SU-DHL-6 (cell line): Measurements from ENCODE around the gene SPDYE2B.
"Not testable (repeated sequence)": the region's sequence is repeated elsewhere in the genome, so short reads cannot be mapped to it uniquely, and the experiment has no call there.

Source experiments
- H2AFZ ChIP-seq: fragments of 200-600 bp; sonication (generic); 2 replicates; pipeline ENCODE4 v1.6.1; 2014; ENCODE audit warnings: low read depth, mild to moderate bottlenecking, moderate library complexity, mixed read lengths, antibody characterized with exemption, low read length; ENCODE audit not compliant: severe bottlenecking
- H3F3A ChIP-seq: fragments of 200-600 bp; shearing (Covaris generic); 2 replicates; pipeline ENCODE4 v1.6.0; 2016; ENCODE audit warnings: antibody characterized with exemption, mild to moderate bottlenecking; ENCODE audit not compliant: insufficient read depth
- H3K27ac ChIP-seq: fragments of 200-600 bp; sonication (generic); 2 replicates; pipeline ENCODE4 v1.5.1; 2016; ENCODE audit warnings: low read depth, mild to moderate bottlenecking, low read length, moderate library complexity, mixed read lengths
- H3K27me3 ChIP-seq: fragments of 200-600 bp; sonication (generic), shearing (Covaris generic); 2 replicates; pipeline ENCODE4 v1.6.0; 2014; ENCODE audit warnings: mild to moderate bottlenecking, low read length
- H3K36me3 ChIP-seq: fragments of 200-600 bp; sonication (generic); 2 replicates; pipeline ENCODE4 v1.6.1; 2014; ENCODE audit warnings: mild to moderate bottlenecking, low read length, mixed read lengths
- H3K4me2 ChIP-seq: fragments of 300-600, 200-600 bp; shearing (Covaris generic), sonication (generic); 2 replicates; pipeline ENCODE4 v1.6.0; 2014; ENCODE audit warnings: low read length, low read depth, mild to moderate bottlenecking; ENCODE audit not compliant: poor library complexity, severe bottlenecking
- H3K4me3 ChIP-seq: fragments of 200-600 bp; sonication (generic); 2 replicates; pipeline ENCODE4 v1.5.1; 2014; ENCODE audit warnings: antibody characterized with exemption, low read length, mild to moderate bottlenecking, mixed read lengths; ENCODE audit not compliant: insufficient read depth, poor library complexity, severe bottlenecking
- H3K79me2 ChIP-seq: fragments of 200-600 bp; sonication (generic); 2 replicates; pipeline ENCODE4 v1.6.1; 2014; ENCODE audit warnings: mild to moderate bottlenecking, low read length, moderate library complexity; ENCODE audit not compliant: insufficient read depth
- H3K9ac ChIP-seq: fragments of 200-600 bp; sonication (generic); 2 replicates; pipeline ENCODE4 v1.7.0; 2014; ENCODE audit warnings: mild to moderate bottlenecking, low read length
- H3K9me2 ChIP-seq: fragments of 200-600 bp; sonication (generic); replicated peaks from 2 replicates; pipeline ENCODE4 v1.6.1; 2014; ENCODE audit warnings: low read length; ENCODE audit not compliant: insufficient read depth
- H3K9me3 ChIP-seq: fragments of 200-600 bp; sonication (generic); 2 replicates; pipeline ENCODE4 v1.6.1; 2014; ENCODE audit warnings: low read length, mixed read lengths; ENCODE audit not compliant: insufficient read depth
- H4K20me1 ChIP-seq: fragments of 200-600 bp; sonication (generic); 2 replicates; pipeline ENCODE4 v1.6.1; 2014; ENCODE audit warnings: low read depth, mild to moderate bottlenecking, antibody characterized with exemption, low read length, moderate library complexity, mixed read lengths

SPDYE2B gene

GRCh38 chr7:102647813-102648212 lies 2.3 kb upstream of the SPDYE2B start:
- H3K79me2 ChIP-seq, H3K4me3 ChIP-seq, H3K4me2 ChIP-seq, H3K27ac ChIP-seq, H3K9me3 ChIP-seq, H3K9ac ChIP-seq, H3K36me3 ChIP-seq, H3K27me3 ChIP-seq, H3F3A ChIP-seq, H3K9me2 ChIP-seq, H4K20me1 ChIP-seq, H2AFZ ChIP-seq: not testable (repeated sequence)

- not testable (repeated sequence) for H3K4me3 ChIP-seq, H3K9ac ChIP-seq, H3F3A ChIP-seq, H3K4me2 ChIP-seq, H3K79me2 ChIP-seq, H2AFZ ChIP-seq, H3K27me3 ChIP-seq, H3K36me3 ChIP-seq, H3K27ac ChIP-seq, H3K9me3 ChIP-seq, H4K20me1 ChIP-seq, H3K9me2 ChIP-seq
Observed at GRCh38 chr7:102664765-102665164, 14.6 kb downstream of the SPDYE2B start.

GRCh38 chr7:102666850-102667249 lies 16.7 kb downstream of the SPDYE2B start:
- H3K27me3 ChIP-seq, H3K4me3 ChIP-seq, H3K4me2 ChIP-seq, H3K36me3 ChIP-seq, H4K20me1 ChIP-seq, H3F3A ChIP-seq, H3K9me3 ChIP-seq, H2AFZ ChIP-seq, H3K79me2 ChIP-seq, H3K9me2 ChIP-seq, H3K9ac ChIP-seq, H3K27ac ChIP-seq: not testable (repeated sequence)

- H3K27me3 ChIP-seq, H3F3A ChIP-seq, H2AFZ ChIP-seq, H3K4me2 ChIP-seq, H3K79me2 ChIP-seq, H3K4me3 ChIP-seq, H3K27ac ChIP-seq, H4K20me1 ChIP-seq, H3K9me3 ChIP-seq, H3K9me2 ChIP-seq, H3K9ac ChIP-seq, H3K36me3 ChIP-seq: not testable (repeated sequence)
Observed at GRCh38 chr7:102667523-102667922, 17.4 kb downstream of the SPDYE2B start.

GRCh38 chr7:102671166-102671955 lies 21.2 kb downstream of the SPDYE2B start, which contains the start of gene POLR2J2:
Gene POLR2J2, minus strand, starts transcription at chr7:102671663. Its CDS starts 62 bp downstream, at chr7:102671601.
- peak within 1 kb of the TSS; percentile 48 for H3K9ac ChIP-seq

GRCh38 chr7:102671956-102672307 lies 21.8 kb downstream of the SPDYE2B start:
- not testable (repeated sequence) for H3F3A ChIP-seq, H3K27me3 ChIP-seq, H3K79me2 ChIP-seq, H3K9ac ChIP-seq, H3K36me3 ChIP-seq, H2AFZ ChIP-seq, H3K4me3 ChIP-seq, H3K27ac ChIP-seq, H4K20me1 ChIP-seq, H3K9me2 ChIP-seq, H3K4me2 ChIP-seq, H3K9me3 ChIP-seq

More at GRCh38 chr7:102671166-102671955, 21.2 kb downstream of the SPDYE2B start, which contains the start of gene POLR2J2:
- not testable (repeated sequence) for H3F3A ChIP-seq, H2AFZ ChIP-seq, H3K36me3 ChIP-seq, H3K27ac ChIP-seq, H4K20me1 ChIP-seq, H3K27me3 ChIP-seq, H3K79me2 ChIP-seq, H3K9me3 ChIP-seq, H3K9me2 ChIP-seq, H3K4me2 ChIP-seq
- peak within 1 kb of the TSS; percentile 47 for H3K4me3 ChIP-seq

- H4K20me1 ChIP-seq, H3K9ac ChIP-seq, H2AFZ ChIP-seq, H3F3A ChIP-seq, H3K79me2 ChIP-seq, H3K36me3 ChIP-seq, H3K27me3 ChIP-seq, H3K4me3 ChIP-seq, H3K9me3 ChIP-seq, H3K9me2 ChIP-seq, H3K4me2 ChIP-seq, H3K27ac ChIP-seq: not testable (repeated sequence)
Observed at GRCh38 chr7:102673447-102674067, 23.4 kb downstream of the SPDYE2B start.

GRCh38 chr7:102675545-102675944 lies 25.4 kb downstream of the SPDYE2B start:
- H3K36me3 ChIP-seq, H3K9me3 ChIP-seq, H2AFZ ChIP-seq, H3K79me2 ChIP-seq, H3K9ac ChIP-seq, H3K9me2 ChIP-seq, H3K27me3 ChIP-seq, H4K20me1 ChIP-seq, H3K4me3 ChIP-seq, H3F3A ChIP-seq, H3K27ac ChIP-seq, H3K4me2 ChIP-seq: not testable (repeated sequence)
